HG03103 (cell line): ENCODE measurements around the gene GATA6.
"Not testable (repeated sequence)": the region's sequence is repeated elsewhere in the genome, so short reads cannot be mapped to it uniquely, and the experiment has no call there.

Experiments
- ATAC-seq: cut with Tn5 transposase; IDR thresholded peaks from one replicate; pipeline ENCODE4 v1.9.1; 2021; ENCODE audit warnings: low read depth; ENCODE audit not compliant: unreplicated experiment

Gene GATA6

GRCh38 chr18:22180722-22181121, 11.3 kb downstream of the GATA6 start:
- ATAC-seq = no peak

GRCh38 chr18:22182884-22183697, 13.7 kb downstream of the GATA6 start:
- ATAC-seq = no peak

GRCh38 chr18:22183698-22184170, 14.3 kb downstream of the GATA6 start:
- ATAC-seq = no peak

GRCh38 chr18:22184573-22184972, 15.2 kb downstream of the GATA6 start:
- not testable (repeated sequence) for ATAC-seq

- no peak for ATAC-seq
These were observed 15.9 kb downstream of the GATA6 start for GRCh38 chr18:22185273-22185672.

- ATAC-seq = no peak
These were observed 16.5 kb downstream of the GATA6 start for GRCh38 chr18:22185771-22186386.

GRCh38 chr18:22186484-22186971, 17.1 kb downstream of the GATA6 start:
- no peak for ATAC-seq

GRCh38 chr18:22188559-22189267, 19.3 kb downstream of the GATA6 start:
- no peak for ATAC-seq

GRCh38 chr18:22189449-22190166, 20.2 kb downstream of the GATA6 start:
- ATAC-seq = no peak

- no peak for ATAC-seq
These were observed 21.9 kb downstream of the GATA6 start for GRCh38 chr18:22191346-22191695.

GRCh38 chr18:22191923-22192322, 22.5 kb downstream of the GATA6 start:
- ATAC-seq = no peak

- ATAC-seq = no peak
These were observed 24.1 kb downstream of the GATA6 start for GRCh38 chr18:22193466-22193865.

- ATAC-seq = no peak
These were observed 24.8 kb downstream of the GATA6 start for GRCh38 chr18:22194151-22194598.

GRCh38 chr18:22195052-22195451, 25.7 kb downstream of the GATA6 start:
- ATAC-seq = no peak

GRCh38 chr18:22196943-22197342, 27.6 kb downstream of the GATA6 start:
- not testable (repeated sequence) for ATAC-seq

- ATAC-seq = no peak
These were observed 28.3 kb downstream of the GATA6 start for GRCh38 chr18:22197668-22198067.

- ATAC-seq = no peak
These were observed 28.8 kb downstream of the GATA6 start for GRCh38 chr18:22198163-22198562.

GRCh38 chr18:22199005-22199404, 29.6 kb downstream of the GATA6 start:
- ATAC-seq = no peak

GRCh38 chr18:22200611-22201225, 31.3 kb downstream of the GATA6 start:
- ATAC-seq = no peak

- no peak for ATAC-seq
These were observed 33.6 kb downstream of the GATA6 start for GRCh38 chr18:22203035-22203434.
